ENCODE results near the gene CYP3A5.
"Not testable (repeated sequence)": the region's sequence is repeated elsewhere in the genome, so short reads cannot be mapped to it uniquely, and the experiment has no call there.

Gene CYP3A5

GRCh38 chr7:99679400-99680191 is at the start of gene CYP3A5:
Gene CYP3A5, minus strand, starts transcription at chr7:99679996. Its CDS starts 100 bp downstream, at chr7:99679896.
- DNase-seq: no peak

- no peak for DNase-seq
These were observed 48.8 kb upstream of the CYP3A5 start for GRCh38 chr7:99728615-99729014.

DNA sequence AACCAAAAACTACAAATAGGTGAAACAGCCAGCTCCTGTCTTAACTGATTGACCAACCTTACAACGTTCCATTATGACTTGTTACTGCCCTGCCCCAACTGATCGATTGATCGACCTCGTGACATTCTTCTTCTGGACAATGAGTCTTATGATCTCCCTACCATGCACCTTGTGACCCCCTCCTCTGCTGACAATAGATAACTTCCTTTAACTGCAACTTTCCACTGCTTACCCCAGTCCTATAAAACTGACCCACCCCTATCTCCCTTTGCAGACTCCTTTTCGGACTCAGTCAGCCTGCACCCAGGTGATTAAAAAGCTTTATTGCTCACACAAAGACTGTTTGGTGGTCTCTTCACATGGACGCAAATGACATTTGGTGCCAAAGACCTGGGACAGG is 43.4 kb upstream of the CYP3A5 start:
- not testable (repeated sequence) for DNase-seq

- DNase-seq: no peak
These were observed 41.2 kb upstream of the CYP3A5 start for GRCh38 chr7:99720800-99721595.

DNA sequence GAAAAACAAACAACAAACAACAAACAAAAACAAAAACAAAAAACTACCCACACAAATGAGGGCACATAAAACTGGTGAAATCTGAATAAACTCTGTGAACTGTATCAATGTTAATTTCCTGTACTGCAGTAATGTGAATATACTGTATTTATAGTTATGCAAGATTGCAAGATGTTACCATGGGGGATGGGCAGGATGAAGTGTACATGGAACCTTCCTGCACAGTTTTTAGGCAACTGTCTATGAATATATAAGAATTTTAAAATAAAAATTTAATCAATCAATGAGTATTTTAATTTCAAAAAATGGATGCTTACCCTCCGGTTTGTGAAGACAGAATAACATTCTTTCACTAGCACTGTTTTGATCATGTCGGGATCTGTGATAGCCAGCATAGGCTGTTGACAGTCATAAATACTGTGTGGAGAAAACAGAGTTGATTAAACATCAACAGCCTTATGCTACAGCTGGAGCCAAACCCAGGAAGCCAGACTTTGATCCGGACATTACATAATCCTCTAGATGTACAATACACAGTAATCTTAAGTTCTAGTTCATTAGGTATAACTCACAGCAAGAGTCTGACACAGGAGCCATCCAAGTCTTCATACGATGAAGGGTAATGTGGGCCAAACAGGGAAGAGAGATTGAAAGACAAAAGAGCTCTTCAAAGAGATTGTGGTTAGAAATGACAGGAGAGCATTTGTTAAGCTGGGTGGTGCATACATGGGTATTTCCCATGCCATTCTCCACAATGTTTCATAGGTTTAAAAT is 40.4 kb upstream of the CYP3A5 start:
- no peak for DNase-seq

DNA sequence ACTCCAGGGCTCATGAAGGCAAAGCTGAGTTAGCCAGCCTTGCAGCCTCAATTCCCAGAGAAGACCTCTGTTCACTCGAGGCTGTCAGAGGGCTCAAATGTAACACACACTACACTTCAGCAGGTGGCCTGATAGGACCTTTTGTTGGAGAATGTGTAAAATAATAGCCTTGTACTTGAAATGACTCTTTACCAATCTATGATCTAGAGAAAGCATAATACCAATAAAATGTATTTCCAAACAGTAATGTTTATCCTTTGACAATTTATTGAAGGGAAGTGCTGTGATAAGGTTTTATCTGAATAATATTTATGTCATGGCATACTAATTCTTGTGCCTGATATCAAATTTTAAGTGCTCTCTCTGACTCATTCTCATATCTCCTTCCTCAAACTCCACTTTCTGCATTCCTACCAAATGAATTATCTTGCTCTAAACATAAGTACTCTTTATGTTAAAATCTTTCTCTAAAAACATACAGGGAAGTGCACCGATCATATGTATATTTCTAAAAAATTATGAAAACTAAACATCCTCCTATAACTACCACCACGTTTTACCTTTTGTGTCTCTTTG is 34.3 kb upstream of the CYP3A5 start:
- no peak for DNase-seq

GRCh38 chr7:99709838-99710578 is 30.2 kb upstream of the CYP3A5 start:
- DNase-seq: no peak

- DNase-seq: no peak
These were observed 29.5 kb upstream of the CYP3A5 start for GRCh38 chr7:99709260-99709659.

DNA sequence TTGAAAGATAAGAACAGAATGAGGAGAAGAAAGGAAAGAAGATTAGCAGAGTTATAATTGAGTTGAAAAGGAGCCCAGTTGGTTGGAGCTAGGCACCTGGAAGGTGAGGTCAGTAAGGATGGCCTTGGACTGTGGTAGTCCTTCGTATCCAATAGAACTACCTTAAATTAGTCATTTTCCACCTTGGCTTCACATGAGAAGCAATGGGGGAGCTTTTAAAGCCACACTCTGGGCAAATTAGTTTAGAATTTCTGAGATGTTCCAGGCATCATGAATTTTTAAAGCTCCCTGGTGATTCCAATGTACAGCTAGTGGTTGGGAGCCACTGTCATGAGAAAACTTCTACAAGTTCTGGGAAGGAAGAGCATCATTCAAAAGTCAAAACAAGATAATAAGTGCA is 27.3 kb upstream of the CYP3A5 start:
- no peak for DNase-seq

DNA sequence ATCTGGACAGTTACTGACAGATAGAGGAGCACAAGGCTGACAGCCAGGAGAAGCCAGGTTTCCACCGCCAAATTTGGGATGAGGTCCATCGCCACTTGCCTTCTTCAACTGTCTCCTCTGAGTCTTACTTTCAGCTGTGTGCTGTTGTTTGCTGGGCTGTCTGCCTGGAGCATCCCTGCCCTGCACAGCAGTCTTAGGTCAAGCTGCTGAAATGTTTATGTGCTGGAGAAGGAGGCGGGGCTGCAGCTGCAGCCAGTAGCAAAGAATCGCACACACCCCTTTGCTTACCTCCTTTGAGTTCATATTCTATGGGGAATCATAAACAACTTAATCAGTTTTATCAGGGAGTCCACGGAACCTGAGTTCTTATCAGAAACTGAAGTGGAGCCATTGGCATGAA is 20.1 kb upstream of the CYP3A5 start:
- DNase-seq: no peak

DNA sequence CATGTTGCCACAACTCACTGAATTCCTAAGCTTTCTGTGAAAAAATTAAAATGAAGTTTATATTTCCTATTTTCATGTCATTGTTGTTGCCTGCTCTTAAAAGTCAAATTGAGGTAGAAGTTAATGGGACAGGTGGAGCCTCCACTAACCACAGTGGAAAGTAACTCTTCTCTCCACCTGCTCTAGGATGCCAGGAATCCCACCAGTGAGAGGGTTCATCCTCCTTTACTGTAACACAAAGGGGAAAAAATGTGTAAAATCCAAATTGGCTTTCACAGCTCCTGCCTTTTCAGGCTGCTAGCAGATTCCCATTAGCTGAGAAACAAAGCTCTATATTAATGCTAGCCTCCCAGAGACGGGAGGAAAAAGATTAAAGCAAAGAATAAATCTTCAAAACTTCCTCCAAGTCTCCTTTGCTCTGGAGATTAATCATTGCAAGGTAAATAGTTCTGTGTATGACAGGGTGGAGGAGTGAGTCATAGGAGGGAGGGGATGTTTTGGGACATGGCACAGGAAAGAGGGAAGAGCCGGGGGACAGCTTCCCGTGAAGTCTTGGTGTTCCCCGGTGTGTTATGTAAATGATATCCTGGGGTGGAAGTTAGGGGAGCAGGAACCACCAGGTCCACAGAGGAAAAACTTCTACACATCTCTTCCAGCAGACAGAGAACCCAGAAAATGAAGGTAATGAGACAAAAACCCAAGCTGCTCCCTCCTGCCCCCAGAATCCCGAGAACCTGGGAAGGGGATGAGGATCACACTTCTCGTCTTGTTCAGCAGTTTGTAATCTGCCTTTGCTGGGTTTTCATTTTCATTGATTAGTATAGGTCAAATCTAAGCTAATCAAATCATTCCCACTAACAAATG is 19.3 kb upstream of the CYP3A5 start:
- not testable (repeated sequence) for DNase-seq

DNA sequence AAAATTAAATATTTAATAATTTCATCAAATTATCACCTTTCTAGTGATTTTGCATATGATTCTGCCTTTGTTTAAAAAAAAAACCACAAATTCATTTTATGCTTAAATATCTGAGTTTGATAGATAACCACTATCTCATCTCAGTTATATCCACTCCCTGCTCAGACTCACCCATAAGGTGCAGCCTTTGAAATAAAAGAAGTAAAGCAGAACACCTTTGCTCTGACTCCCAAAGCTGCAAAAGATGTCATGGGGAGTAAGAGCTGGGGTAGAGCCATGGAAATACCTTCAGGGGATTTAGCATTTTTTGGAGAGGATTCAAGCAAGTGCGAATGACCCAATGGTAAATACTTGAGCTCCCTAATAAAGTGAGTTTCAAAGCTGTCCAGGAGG is 15.1 kb upstream of the CYP3A5 start:
- no peak for DNase-seq

DNA sequence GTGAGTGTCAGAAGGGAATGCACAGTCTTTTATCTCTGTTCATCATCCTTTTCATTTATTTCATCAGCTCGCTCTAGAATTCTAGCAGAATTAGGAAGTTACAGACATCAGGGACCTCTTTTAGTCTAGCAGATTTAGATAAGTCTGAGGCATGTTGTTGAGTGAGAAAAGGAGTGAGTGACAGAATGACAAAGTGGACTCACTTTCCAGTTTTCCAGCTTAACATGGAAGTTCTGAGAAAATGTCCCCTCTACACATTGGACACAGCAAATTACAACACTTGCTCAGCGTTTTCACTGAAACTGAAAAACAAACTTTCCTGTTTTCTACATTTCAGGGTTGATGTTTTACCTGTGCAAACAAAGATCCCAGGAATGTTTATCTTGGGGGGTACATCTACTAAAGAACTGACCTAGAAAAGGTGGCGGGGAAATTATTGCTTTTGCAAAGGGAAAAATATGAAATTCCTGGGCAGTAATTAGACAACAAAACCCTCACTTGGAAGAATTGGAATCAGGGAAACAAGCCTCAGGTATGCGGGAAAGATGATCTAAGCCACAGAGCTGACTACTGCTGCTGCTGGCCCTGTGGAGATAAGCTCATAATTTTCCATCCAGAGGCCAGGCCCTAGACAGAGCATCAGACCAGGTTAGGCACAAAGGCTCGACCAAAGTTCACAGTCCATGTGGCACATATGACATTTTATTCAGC is 14.6 kb upstream of the CYP3A5 start:
- no peak for DNase-seq

DNA sequence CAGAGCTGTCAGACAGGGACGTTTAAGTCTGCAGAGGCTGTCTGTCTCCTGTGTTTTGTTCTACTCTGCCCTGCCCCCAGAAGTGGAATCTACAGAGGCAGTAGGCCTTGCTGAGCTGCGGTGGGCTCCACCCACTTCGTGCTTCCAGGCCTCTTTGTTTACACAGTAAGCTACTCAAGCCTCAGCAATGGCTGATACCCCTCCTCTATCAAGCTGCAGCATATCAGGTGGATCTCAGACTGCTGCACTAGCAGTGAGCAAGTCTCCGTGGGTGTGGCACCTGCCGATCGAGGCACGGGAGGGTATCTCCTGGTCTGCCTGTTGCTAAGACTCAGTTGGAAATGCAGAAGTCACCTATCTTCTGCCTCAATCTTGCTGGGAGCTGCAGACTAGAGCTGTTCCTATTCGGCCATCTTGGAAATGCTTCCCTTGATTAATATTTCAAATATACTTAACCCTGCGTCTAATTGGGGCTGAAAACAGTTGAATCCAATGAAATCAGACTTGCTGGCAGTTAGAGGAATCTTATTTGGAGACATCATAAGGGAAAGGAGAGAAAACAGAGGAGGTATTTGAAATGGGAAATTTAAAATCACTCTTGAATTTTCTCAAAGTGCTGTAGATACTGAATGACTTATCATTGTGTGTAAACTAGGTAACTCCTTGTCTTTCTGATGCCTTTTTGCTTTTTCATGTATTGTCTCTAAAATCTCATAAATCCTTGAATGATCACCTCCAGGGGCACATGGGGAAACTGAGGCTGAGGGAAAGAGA is 13.8 kb upstream of the CYP3A5 start:
- peak in 1 of 2 donors; percentile 4 for DNase-seq

GRCh38 chr7:99693100-99693426 is 13.3 kb upstream of the CYP3A5 start:
- DNase-seq: no peak

DNA sequence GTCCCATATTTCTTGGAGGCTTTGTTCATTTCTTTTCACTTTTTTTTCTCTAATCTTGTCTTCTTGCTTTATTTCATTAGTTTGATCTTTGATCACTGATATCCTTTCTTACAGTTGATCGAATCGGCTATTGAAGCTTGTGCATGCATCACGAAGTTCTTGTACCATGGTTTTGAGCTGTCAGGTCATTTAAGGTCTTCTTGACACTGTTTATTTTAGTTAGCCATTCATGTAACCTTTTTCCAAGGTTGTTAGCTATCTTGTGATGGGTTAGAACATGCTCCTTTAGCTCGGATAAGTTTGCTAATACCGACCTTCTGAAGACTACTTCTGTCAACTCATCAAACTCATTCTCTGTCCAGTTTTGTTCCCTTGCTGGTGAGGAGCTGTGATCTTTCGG is 12.8 kb upstream of the CYP3A5 start:
- not testable (repeated sequence) for DNase-seq

- DNase-seq: not testable (repeated sequence)
These were observed 11.9 kb upstream of the CYP3A5 start for GRCh38 chr7:99691658-99692057.

DNA sequence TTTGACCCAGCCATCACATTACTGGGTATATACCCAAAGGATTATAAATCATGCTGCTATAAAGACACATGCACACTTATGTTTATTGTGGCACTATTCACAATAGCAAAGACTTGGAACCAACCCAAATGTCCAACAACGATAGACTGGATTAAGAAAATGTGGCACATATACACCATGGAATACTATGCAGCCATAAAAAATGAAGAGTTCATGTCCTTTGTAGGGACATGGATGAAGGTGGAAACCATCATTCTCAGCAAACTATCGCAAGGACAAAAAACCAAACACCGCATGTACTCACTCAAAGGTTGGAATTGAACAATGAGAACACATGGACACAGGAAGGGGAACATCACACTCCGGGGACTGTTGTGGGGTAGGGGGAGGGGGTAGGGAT is 11.1 kb upstream of the CYP3A5 start:
- DNase-seq: not testable (repeated sequence)

DNA sequence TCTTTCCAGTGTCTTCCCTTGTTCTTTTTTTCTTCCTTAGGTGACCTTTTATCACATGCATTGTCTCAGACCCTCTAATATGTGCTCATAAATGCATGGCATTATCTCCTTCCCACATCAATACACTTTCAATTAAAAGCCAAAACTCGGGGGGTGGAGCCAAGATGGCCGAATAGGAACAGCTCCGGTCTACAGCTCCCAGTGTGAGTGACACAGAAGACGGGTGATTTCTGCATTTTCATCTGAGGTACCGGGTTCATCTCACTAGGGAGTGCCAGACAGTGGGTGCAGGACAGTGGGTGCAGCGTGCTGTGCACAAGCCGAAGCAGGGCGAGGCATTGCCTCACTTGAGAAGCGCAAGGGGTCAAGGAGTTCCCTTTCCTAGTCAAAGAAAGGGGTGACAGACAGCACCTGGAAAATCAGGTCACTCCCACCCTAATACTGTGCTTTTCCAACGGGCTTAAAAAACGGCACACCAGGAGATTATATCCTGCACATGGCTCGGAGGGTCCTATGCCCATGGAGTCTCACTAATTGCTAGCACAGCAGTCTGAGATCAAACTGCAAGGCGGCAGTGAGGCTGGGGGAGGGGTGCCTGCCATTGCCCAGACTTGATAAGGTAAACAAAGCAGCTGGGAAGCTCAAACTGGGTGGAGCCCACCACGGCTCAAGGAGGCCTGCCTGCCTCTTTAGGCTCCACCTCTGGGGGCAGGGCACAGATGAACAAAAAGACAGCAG is 6.2 kb upstream of the CYP3A5 start:
- not testable (repeated sequence) for DNase-seq
